MCF 10A (cell line): ENCODE data around the gene TAOK2. TPM values are rescaled to one million over a fixed set of nuclear protein-coding genes. Genes with fewer than 3 reads are reported as not detected.
A peak's percentile ranks its signal among the peaks of the same experiment; 100 is the strongest.

Experiments
- BruUV-seq: library from RNA; stranded (reverse); fragments of 400-500 nt; replicated peaks from 2 replicates; lab custom pipeline; 2021; lab: Mats Ljungman, UMichigan
- CTCF ChIA-PET: fragments of 300-600 bp; sonication (Branson Sonifier 250); formaldehyde crosslinking; extraction: SDS; loops from one replicate; lab custom pipeline; 2021; ENCODE audit warnings: antibody characterized with exemption, inconsistent platforms; lab: Yijun Ruan, JAX
- POLR2A ChIA-PET: fragments of 300-600, 350-650 bp; sonication (Branson Sonifier 250); formaldehyde crosslinking; extraction: SDS; loops from one replicate; lab custom pipeline; 2020; ENCODE audit warnings: antibody characterized with exemption, inconsistent platforms; lab: Yijun Ruan, JAX
- DNase-seq: peaks from one replicate; pipeline ENCODE4 v3.0.0-alpha.2; 2018; ENCODE audit not compliant: unreplicated experiment
- H3K27ac Mint-ChIP-seq: one replicate; pipeline ENCODE4 v1.8.0; 2022; ENCODE audit warnings: mild to moderate bottlenecking, low read depth, mixed read lengths; ENCODE audit not compliant: unreplicated experiment
- H3K27me3 Mint-ChIP-seq: one replicate; pipeline ENCODE4 v1.8.0; 2022; ENCODE audit warnings: mixed read lengths; ENCODE audit not compliant: insufficient read depth, unreplicated experiment
- H3K36me3 Mint-ChIP-seq: one replicate; pipeline ENCODE4 v1.8.0; 2022; ENCODE audit warnings: mild to moderate bottlenecking, moderate library complexity, mixed read lengths; ENCODE audit not compliant: insufficient read depth, unreplicated experiment
- H3K4me1 Mint-ChIP-seq: one replicate; pipeline ENCODE4 v1.8.0; 2022; ENCODE audit warnings: mixed read lengths; ENCODE audit not compliant: insufficient read depth, unreplicated experiment
- H3K4me3 Mint-ChIP-seq: one replicate; pipeline ENCODE4 v1.8.0; 2022; ENCODE audit warnings: mild to moderate bottlenecking, moderate library complexity, mixed read lengths; ENCODE audit not compliant: unreplicated experiment
- H3K9me3 Mint-ChIP-seq: one replicate; pipeline ENCODE4 v1.8.0; 2022; ENCODE audit warnings: mixed read lengths; ENCODE audit not compliant: unreplicated experiment
- intact Hi-C: fragments of 100-400 bp; cut with micrococcal nuclease; formaldehyde crosslinking; loops from 2 replicates; pipeline ENCODE4 v1.14.1; 2022
- total RNA-seq: library from RNA; stranded (reverse); gene quantifications from 2 replicates; pipeline ENCODE4 v1.2.3, GENCODE V29; 2022
- TF ChIP-seq, protein P1 (sequence below): fragments of 200-600 bp; IDR thresholded peaks from one replicate; pipeline ENCODE4 v1.8.0; 2022; ENCODE audit warnings: antibody characterized with exemption, mild to moderate bottlenecking; ENCODE audit not compliant: unreplicated experiment

TAOK2 gene
- total RNA-seq, 1 experiment from 2014 or later, result 29.3 TPM

DNA sequence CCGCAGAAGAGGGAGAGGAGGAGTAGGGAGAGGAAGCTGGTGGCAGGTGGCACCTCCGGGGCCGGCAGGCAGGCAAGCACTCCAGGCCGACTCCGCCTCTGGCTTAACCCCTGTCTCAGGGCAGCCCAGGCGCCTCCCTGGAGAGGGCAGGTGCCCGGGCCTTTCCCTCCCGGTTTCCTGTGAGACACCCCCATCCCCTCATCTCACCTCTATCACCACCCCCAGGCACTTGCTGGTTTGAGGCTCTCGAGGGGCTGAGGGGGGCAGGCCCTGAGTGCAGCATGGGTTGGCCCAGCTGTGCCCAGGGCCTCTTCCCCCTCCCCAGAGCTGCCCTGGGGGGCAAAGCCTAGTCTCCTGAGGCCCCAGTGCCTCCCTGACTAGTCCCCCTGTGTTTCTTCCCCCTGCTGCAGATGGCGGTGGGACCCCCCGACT, 31.2 kb downstream of the TAOK2 start:
- Mint-ChIP-seq H3K27me3 (no peaks in the 10 kb centered on the region), H3K4me1 (no peaks in the 10 kb centered on the region), H3K4me3 (no peak overlapping the region), H3K9me3 (no peaks in the 10 kb centered on the region), H3K27ac (no peak overlapping the region), H3K36me3 (peaks cover 10% of the 10 kb centered on the region)
- no TSS peak for BruUV-seq
- CTCF ChIA-PET, result interaction anchor here (0.9 to 2.0 kb wide), 4 partner anchors 10 to 87 kb away, joined by 3 to 6 read pairs (median 4); no protein-coding TSS in a partner anchor
- DNase-seq, result no peak
- TF ChIP-seq, protein P1, sequence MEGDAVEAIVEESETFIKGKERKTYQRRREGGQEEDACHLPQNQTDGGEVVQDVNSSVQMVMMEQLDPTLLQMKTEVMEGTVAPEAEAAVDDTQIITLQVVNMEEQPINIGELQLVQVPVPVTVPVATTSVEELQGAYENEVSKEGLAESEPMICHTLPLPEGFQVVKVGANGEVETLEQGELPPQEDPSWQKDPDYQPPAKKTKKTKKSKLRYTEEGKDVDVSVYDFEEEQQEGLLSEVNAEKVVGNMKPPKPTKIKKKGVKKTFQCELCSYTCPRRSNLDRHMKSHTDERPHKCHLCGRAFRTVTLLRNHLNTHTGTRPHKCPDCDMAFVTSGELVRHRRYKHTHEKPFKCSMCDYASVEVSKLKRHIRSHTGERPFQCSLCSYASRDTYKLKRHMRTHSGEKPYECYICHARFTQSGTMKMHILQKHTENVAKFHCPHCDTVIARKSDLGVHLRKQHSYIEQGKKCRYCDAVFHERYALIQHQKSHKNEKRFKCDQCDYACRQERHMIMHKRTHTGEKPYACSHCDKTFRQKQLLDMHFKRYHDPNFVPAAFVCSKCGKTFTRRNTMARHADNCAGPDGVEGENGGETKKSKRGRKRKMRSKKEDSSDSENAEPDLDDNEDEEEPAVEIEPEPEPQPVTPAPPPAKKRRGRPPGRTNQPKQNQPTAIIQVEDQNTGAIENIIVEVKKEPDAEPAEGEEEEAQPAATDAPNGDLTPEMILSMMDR, result no peak
- POLR2A ChIA-PET, result interaction anchor here (0.7 to 2.5 kb wide), 5 partner anchors 8 to 180 kb away, joined by 3 to 9 read pairs (median 3); partner anchors contain the start of genes INO80E and TAOK2
- intact Hi-C loops, result no loop called here

DNA sequence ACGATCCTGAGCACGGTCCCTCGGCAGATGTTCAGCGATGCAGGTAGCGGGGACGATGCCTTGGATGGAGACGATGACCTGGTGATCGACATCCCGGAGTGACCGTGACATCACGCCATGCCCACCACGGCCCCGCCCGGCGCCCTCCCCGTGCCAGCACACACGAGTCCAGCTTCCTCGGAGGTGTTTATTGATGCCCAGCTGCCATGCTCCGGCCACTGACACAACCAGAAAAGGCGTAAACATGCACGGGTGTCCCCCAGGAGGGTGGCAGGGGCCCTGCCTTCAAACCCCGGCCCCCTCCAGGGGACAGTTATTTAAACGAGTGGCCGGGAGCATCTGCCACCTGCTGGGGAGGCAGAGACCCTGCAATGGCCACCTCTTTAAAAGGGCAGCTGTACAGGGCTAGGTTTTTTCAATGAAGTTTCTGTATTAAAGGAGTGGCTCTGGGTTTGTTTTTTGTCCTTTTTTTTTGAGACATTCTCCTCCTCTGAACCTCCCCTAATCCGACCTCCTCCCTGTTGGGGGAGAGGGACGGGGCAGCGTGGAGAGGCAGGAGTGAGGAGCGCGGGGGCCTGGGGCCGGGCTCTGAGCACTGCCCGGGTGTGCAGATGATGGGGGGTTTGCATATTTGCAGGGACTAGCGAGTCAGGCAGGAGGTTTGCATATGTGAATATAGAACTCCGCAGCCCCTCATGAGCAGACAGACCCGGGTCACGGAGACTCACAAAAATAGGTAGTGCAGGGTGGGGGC, 31.9 kb downstream of the TAOK2 start:
- peak; percentile 41 for DNase-seq
- no peaks in the 10 kb centered on the region for H3K9me3 Mint-ChIP-seq
- TSS peak; percentile 59 for BruUV-seq
- H3K4me3 Mint-ChIP-seq, result no peak overlapping the region
- intact Hi-C loops, result no loop called here
- peaks cover 10% of the 10 kb centered on the region for H3K36me3 Mint-ChIP-seq
- TF ChIP-seq, protein P1, result peak; percentile 58
- no peaks in the 10 kb centered on the region for H3K4me1 Mint-ChIP-seq
- H3K27ac Mint-ChIP-seq, result no peak overlapping the region
- POLR2A ChIA-PET, result interaction anchor here (0.6 to 2.5 kb wide), 7 partner anchors 9 to 197 kb away, joined by 3 to 9 read pairs (median 3); partner anchors contain the start of genes HIRIP3, INO80E and TAOK2
- peaks cover 7% of the 10 kb centered on the region for H3K27me3 Mint-ChIP-seq
- CTCF ChIA-PET, result interaction anchor here (0.6 to 2.0 kb wide), 4 partner anchors 11 to 306 kb away, joined by 3 to 6 read pairs (median 4); no protein-coding TSS in a partner anchor

DNA sequence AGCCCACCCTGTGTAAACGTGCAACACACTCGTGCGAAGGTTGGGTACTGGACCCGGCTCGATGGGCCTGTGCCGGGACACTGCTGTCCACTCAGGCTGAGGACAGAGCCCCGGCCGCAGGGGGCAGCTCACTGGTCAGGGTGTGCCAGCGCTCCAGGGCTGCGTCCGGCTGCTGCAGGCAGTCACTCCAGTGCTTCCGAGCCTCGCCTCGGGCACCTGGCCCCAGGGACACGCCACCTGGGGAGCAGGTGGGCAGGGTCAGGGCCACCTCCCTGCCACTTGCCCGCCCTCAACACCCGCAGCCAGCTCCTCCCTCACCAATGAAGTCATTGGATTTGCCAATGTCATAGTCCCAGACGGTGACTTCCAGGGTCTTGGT, 32.4 kb downstream of the TAOK2 start:
- peaks cover 8% of the 10 kb centered on the region for H3K36me3 Mint-ChIP-seq
- no TSS peak for BruUV-seq
- no peak overlapping the region for H3K4me3 Mint-ChIP-seq
- ChIA-PET POLR2A (interaction anchor here (0.6 to 2.5 kb wide), 6 partner anchors 10 to 197 kb away, joined by 3 to 9 read pairs (median 4); partner anchors contain the start of genes HIRIP3, INO80E and TAOK2), CTCF (interaction anchor here (0.6 to 2.0 kb wide), 5 partner anchors 11 to 306 kb away, joined by 3 to 6 read pairs (median 3); no protein-coding TSS in a partner anchor)
- H3K27ac Mint-ChIP-seq, result no peak overlapping the region
- no peaks in the 10 kb centered on the region for H3K4me1 Mint-ChIP-seq
- intact Hi-C loops, result no loop called here
- TF ChIP-seq, protein P1, result no peak
- H3K27me3 Mint-ChIP-seq, result peaks cover 12% of the 10 kb centered on the region
- no peaks in the 10 kb centered on the region for H3K9me3 Mint-ChIP-seq
- DNase-seq, result no peak
